Stimulated activated CD8-positive, alpha-beta memory T cell treated with anti-CD3 and anti-CD28 coated beads, Interleukin-12 subunit alpha, Interleukin-12 subunit beta, amount 100 ng/mL, for 4 hours (primary cell): ENCODE data around the gene RPS6KA3.

Source experiments
- DNase-seq: peaks from one replicate; pipeline ENCODE4 v3.0.0-alpha.2; 2020; ENCODE audit warnings: low read depth

RPS6KA3 gene

GRCh38 chrX:20266810-20267606, at the start of gene RPS6KA3:
RPS6KA3 (minus strand) TSS chrX:20266909; CDS start chrX:20266632, 277 bp downstream.
- DNase-seq = peak; percentile 83

- no peak for DNase-seq
Measured at GRCh38 chrX:20315140-20315539, 48.4 kb upstream of the RPS6KA3 start.

DNA sequence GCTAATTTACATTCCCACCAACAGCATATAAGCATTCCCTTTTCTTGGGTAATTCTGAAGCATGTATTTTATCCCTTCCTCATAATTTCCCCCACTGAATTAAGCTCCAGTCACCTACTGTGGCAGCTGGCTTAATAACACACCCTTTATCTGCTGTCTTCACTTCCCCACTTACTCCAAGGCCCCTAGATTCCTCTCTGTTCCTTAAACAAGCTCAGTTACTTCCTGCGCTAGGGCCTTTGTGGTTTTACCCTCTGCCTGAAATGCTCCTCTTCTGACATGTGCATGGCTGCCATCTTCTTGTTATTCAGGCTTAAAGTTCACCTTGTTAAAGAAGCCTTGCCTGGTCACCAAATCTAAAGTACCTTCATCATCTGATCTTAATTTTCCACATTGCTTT, 47.2 kb upstream of the RPS6KA3 start:
- DNase-seq = no peak

- DNase-seq = no peak
Measured at GRCh38 chrX:20312018-20312417, 45.3 kb upstream of the RPS6KA3 start.

DNA sequence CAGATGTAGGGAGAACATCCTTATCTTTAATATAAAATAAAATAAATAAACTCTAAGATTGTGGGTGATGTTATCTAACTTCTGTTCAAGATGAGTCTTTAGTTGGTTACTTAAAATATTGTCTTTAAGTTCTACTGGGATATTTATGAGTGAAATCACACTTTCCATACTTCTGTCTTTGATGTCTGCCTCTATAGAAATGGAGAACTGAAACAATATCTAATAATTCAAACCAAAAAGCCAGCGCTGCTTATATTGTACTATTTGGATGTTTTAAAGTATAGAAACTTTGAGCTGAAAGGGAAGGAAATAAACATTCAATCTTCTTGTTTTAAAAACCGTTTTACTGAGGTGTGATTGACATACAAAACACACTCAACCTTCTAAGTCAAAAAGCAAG, 44.8 kb upstream of the RPS6KA3 start:
- DNase-seq = no peak

DNA sequence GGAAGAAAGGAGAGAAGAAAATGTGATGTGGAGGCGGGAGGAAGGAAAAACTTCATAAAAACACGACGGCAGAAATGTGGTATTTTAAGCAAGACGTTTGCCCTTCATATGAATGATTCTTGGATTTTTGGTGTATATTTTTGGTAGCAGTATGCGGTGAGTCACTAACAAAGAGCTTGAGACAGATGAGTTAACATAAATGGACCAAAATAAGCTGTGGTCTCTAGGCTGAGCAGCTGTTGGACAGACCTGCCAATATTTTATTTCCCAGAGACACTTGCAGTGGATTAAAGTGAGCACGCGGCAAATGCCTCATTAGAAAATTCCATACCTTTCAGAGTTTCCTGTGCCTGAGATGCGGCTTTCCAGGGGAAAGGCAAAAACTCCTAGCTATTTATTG, 43.1 kb upstream of the RPS6KA3 start:
- DNase-seq = no peak

DNA sequence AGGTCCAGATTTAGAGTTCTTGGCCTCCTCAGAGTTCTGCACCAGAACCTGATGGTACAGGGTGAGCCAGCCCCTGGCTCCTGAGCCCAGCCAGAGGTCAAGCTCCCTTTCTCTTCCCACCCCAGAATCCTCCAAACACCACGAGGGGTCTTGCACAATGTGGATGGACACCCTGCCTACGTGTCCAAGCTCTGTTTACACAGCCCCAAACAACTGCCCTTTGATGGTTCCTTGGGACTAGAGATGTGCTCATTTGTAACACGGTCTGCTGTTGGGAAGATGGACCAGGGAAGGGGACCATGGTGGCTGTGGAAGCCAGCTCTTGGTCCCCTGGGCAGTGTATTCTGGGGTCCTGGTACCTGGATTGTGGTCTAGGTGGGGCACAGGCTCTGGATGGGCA, 40.0 kb upstream of the RPS6KA3 start:
- DNase-seq = no peak

- no peak for DNase-seq
Measured at GRCh38 chrX:20300822-20301221, 34.1 kb upstream of the RPS6KA3 start.

- no peak for DNase-seq
Measured at GRCh38 chrX:20294957-20295356, 28.2 kb upstream of the RPS6KA3 start.

DNA sequence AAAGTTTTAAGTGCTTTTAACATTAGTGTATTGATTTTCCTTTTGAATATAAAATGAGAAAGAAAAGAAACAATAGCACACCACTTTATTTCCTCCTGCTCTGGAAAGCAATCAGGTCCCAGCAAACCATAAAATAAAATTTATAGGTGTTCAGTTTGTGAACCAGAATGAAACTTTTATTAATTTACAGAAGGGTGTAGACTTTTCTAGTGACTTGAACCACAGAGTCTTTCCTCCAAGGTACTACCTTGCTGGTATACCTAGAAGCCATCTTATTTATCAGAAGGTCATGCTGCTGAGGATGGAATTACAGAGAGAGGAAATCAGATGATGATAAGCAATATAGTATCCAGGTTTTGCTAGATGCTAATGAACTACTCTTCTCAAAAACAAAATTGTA, 27.6 kb upstream of the RPS6KA3 start:
- no peak for DNase-seq

GRCh38 chrX:20285511-20285910, 18.8 kb upstream of the RPS6KA3 start:
- no peak for DNase-seq

DNA sequence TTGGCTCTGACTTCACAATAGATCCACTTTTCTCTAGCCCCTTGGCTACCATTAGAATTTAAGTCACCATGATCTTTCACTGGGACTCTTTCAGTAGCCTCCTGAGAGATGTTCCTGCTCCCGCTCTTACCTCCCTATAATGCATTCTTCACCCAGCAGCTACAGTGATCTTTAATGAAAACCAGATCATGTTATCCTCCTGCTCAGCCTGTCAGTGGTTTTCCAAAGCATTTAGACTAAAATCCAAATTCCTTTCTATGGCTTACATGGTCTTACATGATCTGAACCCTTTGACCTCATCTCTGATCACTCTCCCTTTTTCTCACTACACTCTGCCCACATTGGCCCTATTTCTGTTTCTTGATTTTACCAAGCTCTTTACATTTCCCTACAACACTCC, 18.3 kb upstream of the RPS6KA3 start:
- DNase-seq = no peak

DNA sequence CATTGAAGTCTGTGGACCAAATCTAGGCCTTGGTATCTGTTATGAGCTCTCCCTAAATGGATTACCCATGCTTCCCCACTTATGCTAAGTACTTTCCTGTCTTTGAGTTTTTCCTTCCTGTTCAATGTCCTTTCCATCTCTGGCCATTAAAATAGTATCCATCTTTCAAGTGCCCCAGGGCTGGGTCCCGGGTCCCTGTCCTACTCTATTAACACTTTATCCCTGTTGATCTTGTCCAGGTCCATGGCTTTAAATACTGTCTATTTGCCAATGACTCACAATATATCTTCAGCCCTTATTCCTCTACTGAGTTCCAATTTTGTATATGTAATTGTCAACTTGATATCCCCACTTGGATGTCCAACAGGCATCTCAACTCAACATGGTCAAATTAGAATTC, 17.7 kb upstream of the RPS6KA3 start:
- no peak for DNase-seq

GRCh38 chrX:20280938-20281337, 14.2 kb upstream of the RPS6KA3 start:
- DNase-seq = no peak

DNA sequence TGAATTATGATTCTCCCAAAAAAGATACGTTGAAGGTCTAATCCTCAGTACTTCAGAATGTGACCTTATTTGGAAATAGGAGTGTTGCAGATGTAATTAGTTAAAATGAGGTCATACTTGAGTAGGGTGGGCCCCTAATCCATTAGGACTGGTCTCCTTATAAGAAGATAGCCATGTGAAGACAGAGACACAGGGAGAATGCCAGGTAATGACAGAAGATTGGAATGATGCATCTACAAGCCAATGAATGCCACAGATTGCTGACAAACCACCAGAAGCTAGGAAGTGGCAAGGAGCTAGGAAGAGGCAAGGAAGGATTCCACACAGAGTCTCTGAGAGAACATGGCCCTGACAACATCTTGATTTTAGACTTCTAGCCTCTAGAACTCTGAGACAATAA, 7.4 kb upstream of the RPS6KA3 start:
- DNase-seq = no peak

DNA sequence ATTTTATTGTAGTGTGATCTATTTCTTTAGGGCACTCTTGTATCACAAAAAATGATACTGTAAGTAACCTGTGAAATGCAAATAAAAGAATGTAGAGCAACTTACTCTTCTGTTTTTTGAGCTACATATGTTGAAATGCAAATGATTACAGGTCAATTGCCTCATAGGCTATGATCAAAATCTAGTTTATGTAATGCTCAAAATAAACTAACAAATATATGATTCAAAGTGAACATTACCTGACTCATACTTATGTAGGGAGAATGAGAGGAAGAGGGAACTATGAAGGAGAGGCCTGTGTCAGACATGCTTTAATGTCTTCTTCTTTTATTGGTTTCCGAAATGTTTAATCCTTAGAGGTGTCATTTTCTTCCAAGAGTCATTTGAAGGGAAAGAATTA, 5.0 kb upstream of the RPS6KA3 start:
- DNase-seq = no peak

- no peak for DNase-seq
Measured at GRCh38 chrX:20271186-20271585, 4.5 kb upstream of the RPS6KA3 start.

- DNase-seq = no peak
Measured at GRCh38 chrX:20270562-20270890, 3.8 kb upstream of the RPS6KA3 start.

GRCh38 chrX:20269848-20270561, 3.3 kb upstream of the RPS6KA3 start:
- no peak for DNase-seq

DNA sequence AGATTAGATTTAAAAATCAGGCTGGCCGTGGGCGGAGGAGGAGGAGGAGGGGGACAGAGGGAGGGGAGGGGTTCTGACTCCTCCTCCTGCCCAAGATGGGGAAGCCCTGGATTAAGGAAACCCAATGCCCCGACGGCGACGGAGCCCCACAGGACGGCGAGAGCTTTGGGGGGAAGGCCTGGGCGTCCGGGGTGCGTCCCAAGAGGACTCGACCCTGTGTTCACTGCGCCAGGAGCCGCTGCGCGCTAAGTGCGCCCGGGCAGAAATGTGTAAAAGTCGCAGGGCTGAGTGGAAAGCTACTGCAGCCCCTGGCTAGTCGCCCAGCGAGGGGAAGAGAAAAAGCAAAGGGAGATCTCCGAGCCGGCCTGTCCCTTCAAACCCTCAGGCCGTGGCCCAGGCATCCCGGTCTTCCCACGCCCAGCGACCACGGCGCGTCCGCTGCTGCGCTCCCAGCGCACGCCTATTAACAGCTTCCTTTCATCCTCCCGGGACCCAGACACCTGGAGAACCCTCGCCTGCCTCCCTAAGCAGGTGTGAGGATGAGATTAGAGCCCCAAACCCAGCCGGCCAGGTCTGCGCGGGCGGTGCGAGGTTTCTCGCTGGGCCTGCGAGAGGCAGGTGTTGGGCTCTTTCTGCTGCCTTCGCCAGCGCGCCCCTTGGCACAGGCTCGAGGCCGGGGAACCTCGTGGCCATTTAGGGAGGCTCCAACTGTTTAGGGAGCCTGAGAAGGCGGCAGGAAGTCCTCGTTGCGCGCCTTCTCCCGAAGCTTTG, 1.4 kb upstream of the RPS6KA3 start:
- DNase-seq = no peak

- DNase-seq = no peak
Measured at GRCh38 chrX:20267607-20267930, 860 bp upstream of the RPS6KA3 start.

- DNase-seq = peak; percentile 17
Measured at GRCh38 chrX:20265726-20266681, 705 bp downstream of the RPS6KA3 start.
